ENCODE data around the gene UCHL5.

Gene UCHL5, protein sequence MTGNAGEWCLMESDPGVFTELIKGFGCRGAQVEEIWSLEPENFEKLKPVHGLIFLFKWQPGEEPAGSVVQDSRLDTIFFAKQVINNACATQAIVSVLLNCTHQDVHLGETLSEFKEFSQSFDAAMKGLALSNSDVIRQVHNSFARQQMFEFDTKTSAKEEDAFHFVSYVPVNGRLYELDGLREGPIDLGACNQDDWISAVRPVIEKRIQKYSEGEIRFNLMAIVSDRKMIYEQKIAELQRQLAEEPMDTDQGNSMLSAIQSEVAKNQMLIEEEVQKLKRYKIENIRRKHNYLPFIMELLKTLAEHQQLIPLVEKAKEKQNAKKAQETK

DNA sequence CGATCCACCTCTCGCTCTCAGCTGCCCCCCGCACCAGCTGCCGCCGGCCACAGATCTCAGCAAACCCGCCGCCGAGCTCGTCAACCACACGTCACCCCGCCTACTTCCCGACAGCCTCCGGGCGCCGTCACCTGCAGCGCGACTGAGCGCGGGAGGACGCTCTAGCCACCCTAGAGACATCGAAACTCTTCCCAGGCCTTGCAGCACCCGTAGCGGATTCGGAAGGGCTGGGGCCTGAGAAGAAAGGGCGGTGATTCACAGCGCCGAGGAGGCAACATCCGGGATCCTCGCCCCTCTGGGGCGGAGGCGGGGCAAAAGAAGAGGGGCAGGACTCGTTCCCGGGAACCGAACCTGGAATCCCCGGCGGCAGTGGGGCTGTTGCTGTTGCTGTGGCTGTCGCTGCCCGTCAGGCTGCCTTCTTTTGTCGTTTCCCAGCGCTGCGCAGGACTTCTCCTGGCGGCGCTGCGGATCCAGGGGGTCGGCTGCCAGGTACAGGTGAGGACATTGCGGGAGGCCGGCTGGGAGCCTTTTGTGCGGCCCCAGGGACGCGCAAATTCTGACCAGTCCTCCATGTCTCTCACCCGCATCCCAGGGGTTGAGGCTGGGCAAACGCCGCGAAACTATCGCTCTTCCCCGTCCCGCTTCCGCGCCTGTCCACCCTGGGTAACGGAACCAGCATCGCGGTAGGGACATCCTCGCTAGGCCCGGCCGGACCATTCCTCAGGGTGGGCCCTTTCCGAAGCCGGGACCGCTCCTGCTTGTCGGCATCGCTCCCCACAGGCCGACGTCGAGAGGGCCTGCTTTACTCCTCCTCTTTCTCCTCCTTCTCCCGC, at the start of gene UCHL5, which contains the start of gene RO60:
Gene UCHL5, minus strand, starts transcription at position 79 of the 833 bp plus-strand sequence. CDS start 100 bp downstream, outside the sequence.
Gene RO60, plus strand, starts transcription at position 331 of the 833 bp plus-strand sequence. CDS start 9,443 bp downstream, outside the sequence.
- DNase-seq = peak; percentile 92

DNA sequence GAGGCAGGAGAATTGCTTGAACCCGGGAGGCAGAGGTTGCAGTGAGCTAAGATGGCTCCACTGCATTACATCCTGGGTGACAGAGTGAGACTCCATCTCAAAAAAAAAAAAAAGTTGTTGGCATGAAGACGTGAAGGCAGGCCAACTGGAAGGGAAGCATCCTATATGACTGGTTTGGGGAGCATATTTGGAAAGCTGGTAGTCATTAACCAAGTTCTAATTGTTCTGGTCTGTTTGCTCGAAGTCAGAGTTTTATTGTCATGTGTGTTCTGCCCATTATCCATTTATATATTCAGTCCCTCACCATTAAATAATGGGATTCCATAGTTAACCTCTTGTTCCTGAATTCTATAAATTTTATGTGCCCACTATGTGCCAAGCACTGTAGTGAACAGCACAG, 49.3 kb upstream of the UCHL5 start:
- no peak for DNase-seq

DNA sequence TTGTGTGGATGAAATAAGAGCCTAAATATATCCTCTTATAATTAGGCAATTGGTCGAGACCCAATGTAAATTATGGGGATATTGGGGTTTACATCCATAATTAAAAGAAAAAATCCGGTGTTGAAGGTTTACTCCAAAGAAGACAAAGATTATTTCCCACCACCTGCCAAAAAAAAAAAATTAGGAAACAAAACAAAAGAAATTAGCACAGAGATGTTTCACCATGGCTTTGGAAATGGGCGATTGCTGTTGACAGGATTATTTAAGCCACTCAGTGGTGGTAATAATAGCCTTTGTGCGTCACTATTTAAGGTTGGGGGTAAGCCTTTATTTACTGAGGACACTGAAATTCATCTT, 46.6 kb upstream of the UCHL5 start:
- no peak for DNase-seq

DNA sequence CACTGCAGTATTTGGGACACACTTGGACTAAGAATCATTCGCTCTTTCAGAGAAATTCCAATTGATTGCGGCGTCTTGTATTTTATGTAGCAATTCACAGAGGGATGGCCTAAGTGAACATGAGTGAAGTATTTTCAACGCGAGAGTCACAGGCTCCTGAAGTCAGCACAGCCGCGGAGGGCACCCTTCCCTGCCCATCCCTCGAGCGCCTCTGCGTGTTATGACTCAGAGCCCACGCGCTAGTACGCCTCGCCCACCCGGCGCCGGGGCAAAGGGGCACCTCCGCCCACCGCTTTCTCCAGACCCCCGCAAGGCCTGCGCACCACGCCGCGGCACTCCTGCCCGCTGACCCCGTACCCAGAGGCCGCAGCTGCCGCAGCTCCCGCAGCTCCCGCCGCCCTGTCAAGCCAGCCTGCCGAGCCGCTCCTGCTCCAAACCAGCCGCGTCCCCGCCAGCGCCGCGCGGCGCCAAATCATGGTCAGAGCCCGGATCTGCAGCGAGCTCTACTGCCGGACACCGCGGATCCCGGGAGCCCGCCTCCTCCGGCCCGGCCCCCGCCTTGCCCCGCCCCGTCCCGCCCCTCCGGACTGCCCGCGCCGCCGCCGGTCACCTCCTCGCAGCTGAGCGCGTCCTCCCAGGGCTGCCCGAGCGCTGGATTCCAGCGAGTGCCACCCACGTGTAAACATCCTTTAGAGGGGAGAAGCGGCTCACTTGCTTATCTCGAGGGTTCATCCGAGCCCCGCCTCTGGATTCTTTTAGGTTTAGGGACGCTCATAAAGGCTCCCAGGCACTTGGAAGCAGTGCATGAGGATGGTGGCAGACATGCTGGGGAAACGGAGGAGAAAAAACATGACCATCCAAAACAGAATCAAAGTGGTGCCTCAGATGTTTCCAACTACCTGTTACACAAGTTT, 46.0 kb upstream of the UCHL5 start, which contains the start of gene GLRX2:
Gene GLRX2, minus strand, starts transcription at position 508 of the 914 bp plus-strand sequence. Its CDS starts 32 bp downstream, at position 476.
- DNase-seq = peak; percentile 51

DNA sequence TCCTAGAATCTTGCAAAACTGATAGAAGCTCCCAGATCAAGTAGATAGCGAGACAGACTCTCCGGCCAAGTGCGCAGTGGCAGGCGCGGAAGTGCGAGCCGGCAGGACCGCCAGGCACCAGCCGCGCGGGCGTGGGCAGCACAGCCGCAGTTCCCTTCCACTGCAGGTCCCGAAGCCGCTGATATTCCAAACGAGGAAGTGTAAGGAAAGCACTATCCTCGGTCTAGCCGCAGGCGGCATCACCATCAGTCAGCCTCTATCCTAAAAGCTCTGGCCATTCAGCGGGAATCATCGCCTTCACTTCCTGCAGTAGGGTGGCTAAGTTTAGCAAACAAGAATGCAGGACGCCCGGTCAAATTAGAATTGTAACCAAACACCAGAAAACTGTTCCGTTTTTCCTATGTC, 45.3 kb upstream of the UCHL5 start:
- no peak for DNase-seq

DNA sequence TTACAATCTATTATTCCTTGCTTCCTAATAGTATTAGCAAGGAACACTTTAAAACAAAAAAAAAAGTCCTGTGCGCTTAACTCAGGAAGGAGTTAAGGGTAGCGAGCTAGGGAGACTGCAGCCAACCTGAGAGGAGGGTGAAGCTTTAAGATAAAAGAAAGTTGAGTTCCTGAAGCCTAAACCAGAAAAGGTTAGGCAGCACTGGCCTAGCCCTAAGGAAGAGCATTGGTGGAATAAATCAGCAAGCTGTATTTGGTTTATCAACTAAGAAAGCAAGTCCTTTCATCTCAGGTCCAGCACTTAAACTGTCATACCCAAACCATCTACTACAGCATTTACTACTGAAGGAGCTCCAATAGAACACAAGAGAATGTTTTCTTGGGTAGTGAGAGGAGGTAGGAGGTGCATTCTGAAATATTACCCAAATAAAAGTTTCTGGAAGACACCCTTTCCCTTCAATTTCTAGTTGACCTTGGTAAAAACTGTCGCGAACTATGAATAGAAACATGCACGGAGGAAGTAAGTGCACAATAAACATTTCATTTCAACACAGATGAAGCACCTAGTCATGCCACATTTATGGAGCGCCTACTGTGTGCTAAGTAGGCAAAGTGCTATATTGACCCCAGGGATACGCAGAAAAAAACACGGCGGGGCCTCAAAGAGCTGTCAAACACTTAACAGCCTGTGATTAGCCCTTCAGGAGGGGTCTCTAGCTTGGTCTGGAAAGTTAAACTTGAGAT, 44.8 kb upstream of the UCHL5 start:
- no peak for DNase-seq

DNA sequence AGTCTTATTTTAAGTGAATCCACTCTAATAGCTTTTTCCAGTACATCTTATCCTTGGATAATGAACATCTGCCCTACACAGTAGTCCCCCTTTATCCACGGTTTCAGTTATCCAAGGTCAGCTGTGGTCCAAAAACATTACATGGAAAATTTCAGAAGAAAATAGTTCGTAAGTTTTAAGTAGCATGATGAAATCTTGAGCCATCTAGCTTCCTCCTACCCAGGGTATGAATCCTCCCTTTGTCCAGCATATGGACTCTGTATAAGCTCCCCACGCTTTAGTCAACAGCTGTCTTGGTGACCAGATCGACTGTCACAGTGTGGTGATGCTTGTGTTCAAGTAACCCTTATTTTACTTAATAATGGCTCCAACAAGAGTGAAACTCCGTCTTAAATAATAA, 43.5 kb upstream of the UCHL5 start:
- no peak for DNase-seq

DNA sequence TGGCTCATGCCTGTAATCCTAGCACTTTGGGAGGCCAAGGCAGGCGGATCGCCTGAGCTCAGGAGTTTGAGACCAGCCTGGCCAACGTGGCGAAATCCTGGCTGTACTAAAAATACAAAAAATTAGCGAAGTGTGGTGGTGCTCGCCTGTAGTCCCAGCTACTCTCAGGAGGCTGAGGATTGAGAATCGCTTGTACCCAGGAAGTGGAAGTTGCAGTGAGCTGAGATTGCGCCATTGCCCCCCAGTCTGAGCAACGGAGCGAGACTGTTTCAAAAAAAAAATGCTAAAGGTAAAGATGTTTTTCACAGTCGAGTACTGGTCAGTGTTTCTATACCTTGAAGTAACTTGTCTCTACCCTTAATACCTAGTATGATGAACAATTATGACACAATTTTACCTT, 35.0 kb upstream of the UCHL5 start:
- no peak for DNase-seq

DNA sequence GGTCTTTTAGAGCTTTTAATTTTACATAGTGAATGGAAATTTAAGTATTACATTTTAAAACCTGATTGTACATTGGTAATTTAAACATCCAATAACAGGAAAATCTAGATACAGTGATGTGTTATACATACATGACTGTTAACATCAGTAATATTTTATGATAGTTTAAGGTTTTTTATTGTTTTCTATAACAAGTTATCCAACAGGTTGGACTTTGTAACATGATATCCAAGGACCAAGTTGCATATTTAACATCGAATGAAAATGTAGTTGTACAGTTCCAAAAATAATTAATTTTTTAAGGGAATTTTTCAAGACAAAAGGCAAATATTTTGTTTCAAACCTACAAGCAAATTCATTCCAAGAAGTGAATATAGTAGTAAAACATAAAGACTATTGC, 31.7 kb upstream of the UCHL5 start:
- no peak for DNase-seq

DNA sequence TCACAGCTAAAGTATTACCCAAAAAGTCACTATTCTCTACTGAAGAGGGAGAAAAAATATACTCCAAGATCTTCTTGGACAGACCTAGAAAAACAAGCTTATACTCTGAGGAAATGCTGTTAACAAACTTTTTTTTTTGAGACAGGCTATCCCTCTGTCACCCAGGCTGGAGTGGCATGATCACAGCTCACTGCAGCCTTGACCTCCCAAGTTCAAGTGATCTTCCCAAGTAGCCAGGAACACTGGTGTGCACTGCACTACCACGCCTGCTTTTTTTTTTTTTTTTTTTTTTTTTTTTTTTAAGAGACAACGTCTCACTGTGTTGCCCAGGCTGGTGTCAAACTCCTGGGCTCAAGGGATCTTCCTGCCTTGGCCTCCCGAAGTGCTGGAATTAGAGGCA, 28.7 kb upstream of the UCHL5 start:
- no peak for DNase-seq

DNA sequence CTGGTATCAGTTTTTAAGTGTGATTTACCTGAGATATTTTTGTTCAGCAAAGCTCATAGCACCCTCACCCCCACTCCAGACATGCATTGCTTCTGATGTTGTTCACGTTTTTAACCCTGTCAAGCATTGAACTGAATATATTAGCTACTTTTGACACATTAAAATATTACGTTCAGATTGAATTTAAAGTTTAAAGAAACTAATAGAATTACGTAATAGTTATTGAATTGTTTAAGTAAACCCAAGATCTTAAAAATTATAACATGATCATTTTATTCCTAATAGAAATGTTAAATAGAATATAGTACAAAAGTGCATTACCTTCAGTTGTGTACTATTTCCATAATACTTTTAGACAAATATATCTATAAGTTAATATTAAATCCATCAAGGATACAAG, 27.2 kb upstream of the UCHL5 start:
- DNase-seq = no peak

DNA sequence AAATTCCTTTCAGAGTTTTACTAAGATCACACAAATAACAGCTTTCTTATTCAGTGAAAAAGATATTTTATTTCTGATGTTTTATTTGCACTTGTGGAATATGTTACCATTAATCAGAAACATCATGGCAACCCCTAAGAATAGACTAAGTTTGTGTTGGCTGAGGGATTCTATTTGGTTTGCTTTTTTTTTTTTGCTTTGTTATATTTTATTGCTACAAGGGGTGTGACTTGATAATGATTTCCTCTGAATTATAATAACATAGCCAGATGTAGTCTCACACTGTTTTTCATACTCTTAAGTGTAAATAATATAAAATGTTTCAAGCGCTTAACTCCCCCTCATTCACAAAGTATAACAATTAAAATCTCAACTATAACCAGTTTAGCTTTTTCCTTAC, 26.1 kb upstream of the UCHL5 start:
- DNase-seq = no peak

DNA sequence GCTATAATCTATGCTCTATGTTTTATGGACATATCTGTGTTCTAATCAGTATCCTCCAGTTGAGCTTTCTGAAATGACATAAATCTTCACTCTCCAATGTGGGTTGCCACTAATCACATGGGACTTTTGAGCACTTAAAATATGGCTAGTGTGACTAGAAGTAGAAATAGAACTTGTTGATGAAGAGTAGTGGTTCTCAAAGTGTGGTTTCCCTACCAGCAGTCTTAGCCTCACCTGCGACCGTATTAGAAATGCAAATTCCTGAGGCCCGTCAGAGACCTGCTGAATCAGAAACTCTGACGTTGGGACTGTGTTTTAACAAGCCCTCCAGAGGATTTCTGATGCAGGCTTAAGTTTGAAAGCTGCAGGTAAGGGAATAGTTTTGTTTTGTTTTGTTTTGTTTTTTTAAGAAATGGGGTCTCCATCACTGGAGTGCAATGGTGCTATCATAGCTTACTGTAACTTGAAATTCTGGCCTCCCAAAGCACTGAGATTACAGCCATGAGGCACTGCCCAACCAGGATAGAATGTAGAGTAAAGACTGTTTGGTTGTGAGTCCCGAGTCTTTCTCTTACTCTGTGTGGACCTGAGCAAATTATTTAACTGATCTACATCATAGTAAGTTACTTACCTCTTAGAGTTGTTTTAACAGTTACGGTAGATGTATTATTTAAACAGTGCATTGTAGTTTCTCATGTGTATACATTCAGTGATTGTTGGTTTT, 24.4 kb upstream of the UCHL5 start:
- no peak for DNase-seq

DNA sequence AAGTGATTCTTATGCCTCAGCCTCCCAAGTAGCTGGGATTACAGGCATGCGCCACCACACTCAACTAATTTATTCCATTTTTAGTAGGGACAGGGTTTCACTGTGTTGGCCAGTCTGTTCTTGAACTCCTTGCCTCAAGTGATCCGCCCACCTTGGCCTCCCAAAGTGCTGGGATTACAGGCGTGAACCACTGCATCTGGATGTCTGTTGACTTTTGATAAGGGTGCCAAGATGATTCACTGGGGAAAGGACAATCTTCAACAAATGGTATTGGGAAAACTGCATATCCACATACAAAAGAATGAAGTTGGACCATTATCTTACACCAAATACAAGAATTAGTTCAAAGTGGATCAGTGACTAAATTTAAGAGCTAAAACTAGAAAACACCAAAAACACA, 20.0 kb upstream of the UCHL5 start:
- no peak for DNase-seq

DNA sequence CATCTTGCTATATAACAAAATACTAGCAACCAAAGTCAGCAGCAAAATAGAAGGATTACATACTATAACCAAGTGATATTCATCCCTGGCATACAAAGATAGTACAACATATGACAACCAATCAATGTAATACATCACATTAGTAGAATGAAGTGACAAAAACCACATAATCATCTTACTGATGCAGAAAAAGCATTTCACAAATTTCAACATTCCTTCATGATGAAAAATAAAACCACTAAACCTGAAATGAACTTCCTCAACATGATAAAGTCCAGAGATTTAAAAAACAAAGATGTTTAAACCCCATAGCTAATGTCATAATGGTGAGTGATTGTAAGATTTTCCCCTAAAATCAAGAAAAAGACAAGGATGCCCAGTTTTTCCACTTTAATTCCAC, 18.8 kb upstream of the UCHL5 start:
- no peak for DNase-seq

DNA sequence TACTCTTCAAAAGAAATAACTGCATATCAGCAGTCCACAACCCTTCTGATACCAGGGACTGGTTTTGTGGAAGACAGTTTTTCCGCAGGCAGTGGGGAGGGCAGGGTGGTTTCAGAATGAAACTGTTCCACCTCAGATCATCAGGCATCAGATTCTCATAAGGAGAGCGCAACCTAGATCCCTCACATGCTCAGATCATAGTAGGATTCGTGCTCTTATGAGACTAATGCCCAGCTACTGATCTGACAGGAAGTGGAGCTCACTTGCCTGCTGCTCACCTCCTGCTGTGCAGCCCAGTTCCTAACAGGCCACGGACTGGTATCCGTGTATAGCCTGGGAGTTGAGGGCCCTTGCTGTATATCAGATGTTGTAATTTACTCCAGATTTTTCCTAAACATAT, 11.8 kb upstream of the UCHL5 start:
- no peak for DNase-seq

DNA sequence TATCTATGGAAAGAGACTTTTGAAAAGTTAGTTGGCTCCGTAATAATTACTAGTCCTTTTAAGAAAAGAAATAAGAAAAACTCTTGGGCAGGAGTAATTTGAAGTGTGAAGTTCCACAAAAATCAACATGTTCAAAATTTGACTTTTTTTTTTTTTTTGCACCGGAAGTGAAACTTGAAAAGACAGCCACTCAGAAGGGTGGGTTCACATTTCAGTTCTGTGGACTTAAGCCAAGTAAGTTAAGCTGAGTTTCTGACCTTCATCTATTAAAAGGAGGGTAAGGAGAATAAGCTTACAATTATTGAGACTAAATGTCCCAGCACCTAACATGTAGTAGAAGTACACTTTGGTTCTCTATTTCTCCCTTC, 11.2 kb upstream of the UCHL5 start:
- no peak for DNase-seq

DNA sequence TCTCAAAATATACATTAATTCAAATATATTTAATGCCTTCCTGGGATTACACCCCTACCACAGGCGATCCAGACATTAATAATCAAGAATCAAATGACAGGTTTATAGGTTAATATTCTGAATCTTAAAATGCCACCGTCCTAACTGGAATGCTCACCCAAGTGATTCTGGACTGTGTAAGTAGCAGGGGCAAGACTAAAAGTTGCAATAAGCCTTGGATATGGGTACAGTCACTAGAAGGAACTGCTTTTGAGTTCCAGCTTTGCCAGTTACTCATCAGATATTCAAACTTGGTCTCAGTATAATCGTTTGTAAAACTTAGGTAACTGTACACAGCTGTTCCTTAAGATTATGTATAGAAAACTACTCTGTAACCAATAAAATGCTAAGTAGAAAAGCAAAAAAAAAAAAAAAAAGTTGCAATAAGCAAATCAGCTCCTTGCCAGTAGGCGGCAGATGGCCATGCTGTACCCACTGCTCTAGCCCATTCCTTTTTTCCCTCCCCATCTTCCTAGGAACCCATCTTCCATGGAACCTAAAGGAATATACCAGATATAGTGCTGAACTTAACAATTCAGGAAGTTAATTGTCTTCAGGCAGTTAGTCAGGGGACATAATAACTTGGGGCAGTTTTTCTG, 10.7 kb upstream of the UCHL5 start:
- DNase-seq = no peak

DNA sequence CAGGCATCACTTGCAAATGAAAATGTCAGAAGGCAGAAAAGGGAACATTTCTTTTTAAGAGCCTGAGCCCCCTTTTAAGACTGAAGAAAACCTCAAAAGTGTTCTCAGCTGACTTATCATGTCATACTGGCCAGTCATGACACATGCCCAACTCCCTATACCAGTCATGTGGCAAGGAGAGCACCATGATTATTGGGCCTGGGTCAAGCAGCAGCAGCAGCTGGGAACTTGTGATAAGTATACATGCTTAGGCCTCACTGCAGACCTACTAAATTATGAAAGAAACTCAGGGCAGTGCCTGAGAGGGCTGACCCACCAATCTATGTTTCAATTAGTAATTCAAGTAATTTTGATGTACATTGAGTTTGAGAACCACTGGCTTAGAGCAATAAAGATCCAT, 8.9 kb upstream of the UCHL5 start:
- no peak for DNase-seq

DNA sequence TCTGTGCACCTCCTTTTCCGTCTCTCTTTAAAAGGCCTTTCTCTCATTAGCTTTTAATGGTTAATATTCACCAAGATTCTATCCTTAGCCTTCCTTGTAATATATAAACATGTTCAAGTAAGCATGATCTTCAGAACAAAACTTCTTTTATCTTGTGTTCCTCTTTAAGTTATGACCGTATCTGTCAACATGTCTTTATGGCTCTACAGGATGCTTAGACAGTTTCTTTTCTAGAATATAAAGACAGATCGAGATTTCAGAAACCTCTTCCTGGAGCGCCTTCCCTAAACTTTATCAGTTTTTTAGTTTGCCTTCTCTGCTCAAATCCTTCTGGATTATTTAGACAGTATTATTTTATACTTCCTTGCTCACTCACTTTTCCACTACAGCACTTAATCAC, 7.4 kb upstream of the UCHL5 start:
- DNase-seq = no peak

DNA sequence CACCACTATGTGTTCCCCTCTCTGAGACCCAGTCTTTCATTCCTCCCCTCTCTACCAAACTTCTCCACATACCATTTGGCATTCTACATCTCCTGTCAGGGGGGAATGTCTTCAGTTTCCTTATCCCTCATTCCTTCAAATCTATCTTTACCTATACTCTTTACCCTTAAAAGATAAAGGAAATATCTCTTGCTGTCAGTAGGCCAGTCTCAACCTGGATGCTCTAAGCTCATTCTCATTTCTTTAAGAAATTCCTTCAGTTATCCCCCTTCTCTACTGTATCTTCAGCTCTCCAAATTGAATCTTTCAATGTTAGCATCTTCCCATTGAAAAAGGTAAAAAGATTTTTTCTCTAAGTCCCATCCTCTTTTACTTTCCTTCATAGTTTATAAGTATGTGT, 6.8 kb upstream of the UCHL5 start:
- no peak for DNase-seq
